Osteocyte (in vitro differentiated cells): ENCODE measurements around the gene AGMO. TPM values are rescaled to one million over a fixed set of nuclear protein-coding genes. Genes with fewer than 3 reads are reported as not detected.

Experiments
- DNase-seq: peaks from one replicate; pipeline ENCODE4 v3.0.0; 2021; ENCODE audit warnings: mixed read lengths; ENCODE audit not compliant: unreplicated experiment; ENCODE audit errors: extremely low spot score
- H3K27ac Mint-ChIP-seq: one replicate; pipeline ENCODE4 v1.8.0; 2021; ENCODE audit warnings: mild to moderate bottlenecking, mixed read lengths; ENCODE audit not compliant: unreplicated experiment
- H3K27me3 Mint-ChIP-seq: one replicate; pipeline ENCODE4 v1.8.0; 2021; ENCODE audit warnings: mixed read lengths; ENCODE audit not compliant: unreplicated experiment
- H3K36me3 Mint-ChIP-seq: one replicate; pipeline ENCODE4 v1.8.0; 2021; ENCODE audit warnings: mixed read lengths; ENCODE audit not compliant: unreplicated experiment
- H3K4me1 Mint-ChIP-seq: one replicate; pipeline ENCODE4 v1.8.0; 2021; ENCODE audit warnings: mixed read lengths; ENCODE audit not compliant: unreplicated experiment
- H3K4me3 Mint-ChIP-seq: one replicate; pipeline ENCODE4 v1.8.0; 2021; ENCODE audit warnings: mild to moderate bottlenecking, moderate library complexity, mixed read lengths; ENCODE audit not compliant: unreplicated experiment
- H3K9me3 Mint-ChIP-seq: one replicate; pipeline ENCODE4 v1.8.0; 2021; ENCODE audit warnings: mixed read lengths; ENCODE audit not compliant: unreplicated experiment
- total RNA-seq: library from RNA; stranded (reverse); gene quantifications from 2 replicates; pipeline ENCODE4 v1.2.1, GENCODE V29; 2021
- TF ChIP-seq, protein P1 (sequence below): fragments of 200-600 bp; sonication (generic); IDR thresholded peaks from 2 replicates; pipeline ENCODE4 v1.5.0; 2021; ENCODE audit warnings: antibody characterized with exemption, mild to moderate bottlenecking, moderate library complexity

Gene AGMO
- total RNA-seq, 1 donor from 2014 or later = 1.7 TPM

GRCh38 chr7:15288741-15289140 is 273.1 kb downstream of the AGMO start:
- Mint-ChIP-seq H3K36me3 (no peaks in the 10 kb centered on the region), H3K4me3 (no peak overlapping the region), H3K27me3 (no peaks in the 10 kb centered on the region), H3K4me1 (peaks cover 9% of the 10 kb centered on the region), H3K9me3 (peaks cover 29% of the 10 kb centered on the region), H3K27ac (no peak overlapping the region)
- TF ChIP-seq, protein P1, sequence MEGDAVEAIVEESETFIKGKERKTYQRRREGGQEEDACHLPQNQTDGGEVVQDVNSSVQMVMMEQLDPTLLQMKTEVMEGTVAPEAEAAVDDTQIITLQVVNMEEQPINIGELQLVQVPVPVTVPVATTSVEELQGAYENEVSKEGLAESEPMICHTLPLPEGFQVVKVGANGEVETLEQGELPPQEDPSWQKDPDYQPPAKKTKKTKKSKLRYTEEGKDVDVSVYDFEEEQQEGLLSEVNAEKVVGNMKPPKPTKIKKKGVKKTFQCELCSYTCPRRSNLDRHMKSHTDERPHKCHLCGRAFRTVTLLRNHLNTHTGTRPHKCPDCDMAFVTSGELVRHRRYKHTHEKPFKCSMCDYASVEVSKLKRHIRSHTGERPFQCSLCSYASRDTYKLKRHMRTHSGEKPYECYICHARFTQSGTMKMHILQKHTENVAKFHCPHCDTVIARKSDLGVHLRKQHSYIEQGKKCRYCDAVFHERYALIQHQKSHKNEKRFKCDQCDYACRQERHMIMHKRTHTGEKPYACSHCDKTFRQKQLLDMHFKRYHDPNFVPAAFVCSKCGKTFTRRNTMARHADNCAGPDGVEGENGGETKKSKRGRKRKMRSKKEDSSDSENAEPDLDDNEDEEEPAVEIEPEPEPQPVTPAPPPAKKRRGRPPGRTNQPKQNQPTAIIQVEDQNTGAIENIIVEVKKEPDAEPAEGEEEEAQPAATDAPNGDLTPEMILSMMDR = no peak
- DNase-seq = no peak

DNA sequence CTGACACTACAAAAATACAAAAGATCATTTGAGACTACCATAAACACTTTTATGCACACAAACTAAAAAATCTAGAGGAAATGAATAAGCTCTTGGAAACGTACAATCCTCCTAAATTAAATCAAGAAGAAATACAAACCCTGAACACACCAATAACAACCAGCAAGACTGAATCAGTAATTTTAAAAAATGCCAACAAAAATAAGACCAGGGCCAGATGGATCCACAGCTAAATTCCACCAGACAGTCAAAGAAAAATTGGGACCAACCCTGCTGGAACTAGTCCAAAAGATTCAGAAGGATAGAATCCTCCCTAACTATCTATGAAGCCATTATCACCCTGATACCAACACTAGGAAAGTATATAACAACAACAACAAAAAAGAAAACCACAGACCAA is 277.4 kb downstream of the AGMO start:
- H3K4me1 Mint-ChIP-seq = peaks cover 20% of the 10 kb centered on the region
- no peak for DNase-seq
- H3K27me3 Mint-ChIP-seq = no peaks in the 10 kb centered on the region
- H3K4me3 Mint-ChIP-seq = no peak overlapping the region
- peaks cover 11% of the 10 kb centered on the region for H3K36me3 Mint-ChIP-seq
- peaks cover 47% of the 10 kb centered on the region for H3K9me3 Mint-ChIP-seq
- TF ChIP-seq, protein P1 = no peak
- H3K27ac Mint-ChIP-seq = peak overlapping the region; percentile 66

DNA sequence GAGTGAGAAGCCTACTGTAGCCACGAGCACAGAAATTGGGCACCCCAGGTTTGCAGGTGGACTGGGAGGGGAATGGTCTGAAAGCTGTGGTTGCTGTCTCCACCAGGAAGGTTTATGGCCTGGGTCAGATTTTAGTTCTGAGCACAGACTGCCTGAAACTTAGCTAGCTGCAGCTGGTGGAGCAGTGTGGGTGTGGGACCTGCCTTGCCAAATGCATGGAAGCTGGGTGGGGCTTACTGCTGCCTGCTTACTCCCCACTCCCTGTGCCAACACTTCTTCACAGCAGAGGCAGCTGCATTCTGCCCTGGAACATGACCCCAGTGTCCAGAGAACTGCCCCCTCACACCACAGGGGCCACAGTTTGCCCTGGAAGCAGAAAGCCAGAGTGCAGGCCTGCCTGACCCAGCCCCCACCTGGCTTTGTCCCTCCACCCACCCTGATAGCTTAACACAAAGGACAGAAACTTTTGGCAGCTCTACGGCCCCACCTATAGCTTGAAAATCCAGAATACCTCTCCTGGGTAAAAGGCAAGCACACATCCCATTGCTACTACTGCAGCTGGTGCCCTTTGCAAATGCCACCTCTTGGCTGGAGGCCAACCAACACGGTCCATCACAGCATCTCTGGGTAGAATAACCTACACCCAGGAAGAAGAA is 281.6 kb downstream of the AGMO start:
- H3K27ac Mint-ChIP-seq = no peak overlapping the region
- H3K4me3 Mint-ChIP-seq = no peak overlapping the region
- H3K27me3 Mint-ChIP-seq = no peaks in the 10 kb centered on the region
- peaks cover 23% of the 10 kb centered on the region for H3K4me1 Mint-ChIP-seq
- H3K36me3 Mint-ChIP-seq = peaks cover 19% of the 10 kb centered on the region
- H3K9me3 Mint-ChIP-seq = peaks cover 49% of the 10 kb centered on the region
- DNase-seq = no peak
- TF ChIP-seq, protein P1 = no peak

GRCh38 chr7:15279640-15280039 is 282.2 kb downstream of the AGMO start:
- H3K9me3 Mint-ChIP-seq = peaks cover 50% of the 10 kb centered on the region
- H3K4me1 Mint-ChIP-seq = peaks cover 23% of the 10 kb centered on the region
- peak overlapping the region; percentile 19 for H3K27ac Mint-ChIP-seq
- H3K4me3 Mint-ChIP-seq = no peak overlapping the region
- peaks cover 19% of the 10 kb centered on the region for H3K36me3 Mint-ChIP-seq
- TF ChIP-seq, protein P1 = no peak
- no peak for DNase-seq
- no peaks in the 10 kb centered on the region for H3K27me3 Mint-ChIP-seq

DNA sequence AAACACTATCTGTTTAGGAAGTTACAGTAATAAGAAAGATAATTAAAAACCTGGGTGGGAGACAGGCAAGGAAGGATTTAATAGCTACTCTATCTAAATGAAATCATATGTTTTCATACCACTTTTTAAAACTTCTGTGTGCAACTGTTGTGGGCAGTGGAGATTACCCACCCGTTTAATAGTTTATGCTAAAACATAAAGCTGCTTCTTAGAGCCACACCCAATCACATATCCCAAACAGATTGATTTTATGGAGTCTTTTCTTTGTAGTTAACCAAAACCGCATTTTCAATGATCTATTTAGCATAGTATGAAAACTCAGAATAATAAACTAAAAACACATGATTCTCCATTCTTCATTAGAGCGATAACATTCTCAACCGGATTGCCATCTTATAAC is 304.1 kb downstream of the AGMO start:
- Mint-ChIP-seq H3K4me3 (no peak overlapping the region), H3K27ac (no peak overlapping the region), H3K4me1 (no peaks in the 10 kb centered on the region), H3K27me3 (no peaks in the 10 kb centered on the region), H3K9me3 (peaks cover 38% of the 10 kb centered on the region), H3K36me3 (no peaks in the 10 kb centered on the region)
- TF ChIP-seq, protein P1 = no peak
- DNase-seq = no peak
